DOHH2 (cell line): ENCODE measurements around the gene LAMA2.

ENCODE experiments used
- EZH2phosphoT487 ChIP-seq: fragments of 200-600 bp; sonication (generic); IDR thresholded peaks from 2 replicates; pipeline ENCODE4 v1.6.1; 2017; ENCODE audit warnings: borderline replicate concordance, mild to moderate bottlenecking, antibody characterized with exemption, low read length, moderate library complexity, mixed read lengths
- TF ChIP-seq, protein P1 (sequence below): fragments of 200-600 bp; sonication (generic); IDR thresholded peaks from one replicate; pipeline ENCODE4 v1.5.1; 2014; ENCODE audit warnings: antibody characterized with exemption, mild to moderate bottlenecking, low read depth, low read length; ENCODE audit not compliant: poor library complexity, severe bottlenecking

DNA sequence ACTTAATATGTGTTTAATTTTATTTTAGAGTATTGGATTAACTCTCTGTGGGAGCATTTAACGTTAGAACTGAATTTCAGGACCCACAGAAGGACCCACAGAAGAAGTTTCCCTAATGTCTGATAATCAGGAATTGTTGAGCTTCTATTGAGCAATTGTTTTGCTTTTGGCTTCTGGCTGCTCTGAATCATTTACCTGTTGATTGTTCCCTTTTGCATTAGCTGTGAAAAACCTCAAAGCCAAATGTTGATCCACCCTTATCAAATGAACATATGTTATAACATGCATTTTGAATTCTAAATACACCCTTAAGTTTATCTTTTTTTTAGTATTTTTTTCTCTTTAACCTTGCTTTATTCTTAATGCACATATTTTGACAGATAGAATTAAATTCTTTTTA, 393.5 kb downstream of the LAMA2 start:
- TF ChIP-seq, protein P1, sequence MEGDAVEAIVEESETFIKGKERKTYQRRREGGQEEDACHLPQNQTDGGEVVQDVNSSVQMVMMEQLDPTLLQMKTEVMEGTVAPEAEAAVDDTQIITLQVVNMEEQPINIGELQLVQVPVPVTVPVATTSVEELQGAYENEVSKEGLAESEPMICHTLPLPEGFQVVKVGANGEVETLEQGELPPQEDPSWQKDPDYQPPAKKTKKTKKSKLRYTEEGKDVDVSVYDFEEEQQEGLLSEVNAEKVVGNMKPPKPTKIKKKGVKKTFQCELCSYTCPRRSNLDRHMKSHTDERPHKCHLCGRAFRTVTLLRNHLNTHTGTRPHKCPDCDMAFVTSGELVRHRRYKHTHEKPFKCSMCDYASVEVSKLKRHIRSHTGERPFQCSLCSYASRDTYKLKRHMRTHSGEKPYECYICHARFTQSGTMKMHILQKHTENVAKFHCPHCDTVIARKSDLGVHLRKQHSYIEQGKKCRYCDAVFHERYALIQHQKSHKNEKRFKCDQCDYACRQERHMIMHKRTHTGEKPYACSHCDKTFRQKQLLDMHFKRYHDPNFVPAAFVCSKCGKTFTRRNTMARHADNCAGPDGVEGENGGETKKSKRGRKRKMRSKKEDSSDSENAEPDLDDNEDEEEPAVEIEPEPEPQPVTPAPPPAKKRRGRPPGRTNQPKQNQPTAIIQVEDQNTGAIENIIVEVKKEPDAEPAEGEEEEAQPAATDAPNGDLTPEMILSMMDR: no peak
- TF ChIP-seq EZH2phosphoT487: no peak
